ENCODE results near the gene ZDHHC11.
"Not testable (repeated sequence)": the region's sequence is repeated elsewhere in the genome, so short reads cannot be mapped to it uniquely, and the experiment has no call there.

ZDHHC11 gene

DNA sequence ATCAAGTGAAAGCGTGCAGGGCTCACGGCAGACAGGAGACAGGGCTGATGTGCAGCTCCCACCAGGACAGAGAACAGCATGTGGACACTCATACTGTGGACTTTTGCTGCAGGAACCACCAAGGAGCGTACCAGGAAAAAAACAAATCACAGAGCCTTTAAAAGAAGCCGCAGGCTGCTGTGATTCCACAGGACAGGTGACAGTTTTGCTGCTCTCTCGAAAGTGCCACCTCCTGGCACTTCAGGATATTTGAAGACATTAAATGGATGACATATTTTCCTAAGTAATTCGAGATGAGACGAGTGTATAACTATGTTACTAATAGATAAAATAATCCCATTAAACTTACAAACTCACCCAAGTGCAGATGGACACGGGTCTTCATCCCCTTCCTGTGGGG lies 29.3 kb downstream of the ZDHHC11 start:
- H3K4me1 ChIP-seq (ENCODE audit: control insufficient read depth, insufficient read depth, low read length), result no peaks in the 10 kb centered on the region
- no peak overlapping the region for H3K9ac ChIP-seq (ENCODE audit: low read length)
- H3K36me3 ChIP-seq (ENCODE audit: control insufficient read depth, insufficient read depth, low read length), result peaks cover 12% of the 10 kb centered on the region; the same call in 1 of the 2 replicates
- no peaks in the 10 kb centered on the region for H3K9me3 ChIP-seq (ENCODE audit: control insufficient read depth, insufficient read depth, low read depth, low read length)
- H3K27ac ChIP-seq (ENCODE audit: low read depth, low read length), result no peak overlapping the region
- no peaks in the 10 kb centered on the region for H3K27me3 ChIP-seq (ENCODE audit: control insufficient read depth, insufficient read depth, low read length)
- no peak overlapping the region for H3K4me3 ChIP-seq (ENCODE audit: low read depth, low read length)

- Histone ChIP-seq H3K9me3 (ENCODE audit: control insufficient read depth, insufficient read depth, low read depth, low read length) (no peaks in the 10 kb centered on the region), H3K4me1 (ENCODE audit: control insufficient read depth, insufficient read depth, low read length) (no peaks in the 10 kb centered on the region), H3K9ac (ENCODE audit: low read length) (no peak overlapping the region), H3K27me3 (ENCODE audit: control insufficient read depth, insufficient read depth, low read length) (no peaks in the 10 kb centered on the region), H3K4me3 (ENCODE audit: low read depth, low read length) (no peak overlapping the region), H3K27ac (ENCODE audit: low read depth, low read length) (no peak overlapping the region), H3K36me3 (ENCODE audit: control insufficient read depth, insufficient read depth, low read length) (peaks cover 12% of the 10 kb centered on the region; the same call in 1 of the 2 replicates)
These were observed 30.5 kb downstream of the ZDHHC11 start for GRCh38 chr5:820245-820644.

- H3K27ac ChIP-seq (ENCODE audit: low read depth, low read length), result no peak overlapping the region
- H3K4me3 ChIP-seq (ENCODE audit: low read depth, low read length), result no peak overlapping the region
- H3K27me3 ChIP-seq (ENCODE audit: control insufficient read depth, insufficient read depth, low read length), result no peaks in the 10 kb centered on the region
- no peaks in the 10 kb centered on the region for H3K9me3 ChIP-seq (ENCODE audit: control insufficient read depth, insufficient read depth, low read depth, low read length)
- no peaks in the 10 kb centered on the region for H3K4me1 ChIP-seq (ENCODE audit: control insufficient read depth, insufficient read depth, low read length)
- H3K9ac ChIP-seq (ENCODE audit: low read length), result no peak overlapping the region
- H3K36me3 ChIP-seq (ENCODE audit: control insufficient read depth, insufficient read depth, low read length), result peaks cover 12% of the 10 kb centered on the region; the same call in 1 of the 2 replicates
These were observed 31.7 kb downstream of the ZDHHC11 start for GRCh38 chr5:819078-819477.

DNA sequence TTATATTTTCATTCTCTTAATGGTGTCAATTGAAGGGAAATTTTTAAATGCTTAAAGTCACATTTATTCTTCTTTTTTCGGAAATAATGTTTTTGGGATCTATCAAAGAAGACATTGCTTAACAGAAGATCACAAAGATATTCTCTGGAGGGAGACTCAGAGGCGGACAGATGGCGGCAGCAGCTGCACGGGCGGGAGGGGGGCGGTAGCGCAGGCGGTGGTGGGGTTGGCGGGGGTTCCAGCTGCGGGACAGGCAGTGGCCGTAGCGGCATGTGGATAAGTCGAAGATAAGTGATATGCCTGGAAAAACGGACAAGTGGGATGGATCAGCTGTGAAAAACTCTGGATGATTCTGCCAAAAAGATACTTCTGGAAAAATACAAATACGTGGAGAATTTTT lies 34.6 kb downstream of the ZDHHC11 start:
- no peaks in the 10 kb centered on the region for H3K4me1 ChIP-seq (ENCODE audit: control insufficient read depth, insufficient read depth, low read length)
- no peak overlapping the region for H3K27ac ChIP-seq (ENCODE audit: low read depth, low read length)
- no peak overlapping the region for H3K4me3 ChIP-seq (ENCODE audit: low read depth, low read length)
- no peak overlapping the region for H3K9ac ChIP-seq (ENCODE audit: low read length)
- H3K9me3 ChIP-seq (ENCODE audit: control insufficient read depth, insufficient read depth, low read depth, low read length), result no peaks in the 10 kb centered on the region
- no peaks in the 10 kb centered on the region for H3K27me3 ChIP-seq (ENCODE audit: control insufficient read depth, insufficient read depth, low read length)
- H3K36me3 ChIP-seq (ENCODE audit: control insufficient read depth, insufficient read depth, low read length), result 0 out of 2 replicates have a peak, but pooled peaks cover 3% of the 10 kb centered on the region

GRCh38 chr5:815449-815848 lies 35.3 kb downstream of the ZDHHC11 start:
- Histone ChIP-seq H3K27me3 (ENCODE audit: control insufficient read depth, insufficient read depth, low read length) (no peaks in the 10 kb centered on the region), H3K36me3 (ENCODE audit: control insufficient read depth, insufficient read depth, low read length) (0 out of 2 replicates have a peak, but pooled peaks cover 3% of the 10 kb centered on the region), H3K27ac (ENCODE audit: low read depth, low read length) (no peak overlapping the region), H3K9ac (ENCODE audit: low read length) (no peak overlapping the region), H3K4me3 (ENCODE audit: low read depth, low read length) (no peak overlapping the region), H3K4me1 (ENCODE audit: control insufficient read depth, insufficient read depth, low read length) (no peaks in the 10 kb centered on the region), H3K9me3 (ENCODE audit: control insufficient read depth, insufficient read depth, low read depth, low read length) (no peaks in the 10 kb centered on the region)

GRCh38 chr5:813575-813974 lies 37.2 kb downstream of the ZDHHC11 start:
- H3K36me3 ChIP-seq (ENCODE audit: control insufficient read depth, insufficient read depth, low read length); H3K27me3 ChIP-seq (ENCODE audit: control insufficient read depth, insufficient read depth, low read length); H3K9ac ChIP-seq (ENCODE audit: low read length); H3K27ac ChIP-seq (ENCODE audit: low read depth, low read length); H3K4me1 ChIP-seq (ENCODE audit: control insufficient read depth, insufficient read depth, low read length); H3K9me3 ChIP-seq (ENCODE audit: control insufficient read depth, insufficient read depth, low read depth, low read length); H3K4me3 ChIP-seq (ENCODE audit: low read depth, low read length): not testable (repeated sequence)

- not testable (repeated sequence) for H3K27me3 ChIP-seq (ENCODE audit: control insufficient read depth, insufficient read depth, low read length); H3K4me1 ChIP-seq (ENCODE audit: control insufficient read depth, insufficient read depth, low read length); H3K36me3 ChIP-seq (ENCODE audit: control insufficient read depth, insufficient read depth, low read length); H3K9ac ChIP-seq (ENCODE audit: low read length); H3K9me3 ChIP-seq (ENCODE audit: control insufficient read depth, insufficient read depth, low read depth, low read length); H3K4me3 ChIP-seq (ENCODE audit: low read depth, low read length); H3K27ac ChIP-seq (ENCODE audit: low read depth, low read length)
These were observed 39.4 kb downstream of the ZDHHC11 start for GRCh38 chr5:811384-811783.

GRCh38 chr5:807719-808514 lies 42.9 kb downstream of the ZDHHC11 start:
- H3K27me3 ChIP-seq (ENCODE audit: control insufficient read depth, insufficient read depth, low read length); H3K9me3 ChIP-seq (ENCODE audit: control insufficient read depth, insufficient read depth, low read depth, low read length); H3K9ac ChIP-seq (ENCODE audit: low read length); H3K4me1 ChIP-seq (ENCODE audit: control insufficient read depth, insufficient read depth, low read length); H3K27ac ChIP-seq (ENCODE audit: low read depth, low read length); H3K36me3 ChIP-seq (ENCODE audit: control insufficient read depth, insufficient read depth, low read length); H3K4me3 ChIP-seq (ENCODE audit: low read depth, low read length): not testable (repeated sequence)

DNA sequence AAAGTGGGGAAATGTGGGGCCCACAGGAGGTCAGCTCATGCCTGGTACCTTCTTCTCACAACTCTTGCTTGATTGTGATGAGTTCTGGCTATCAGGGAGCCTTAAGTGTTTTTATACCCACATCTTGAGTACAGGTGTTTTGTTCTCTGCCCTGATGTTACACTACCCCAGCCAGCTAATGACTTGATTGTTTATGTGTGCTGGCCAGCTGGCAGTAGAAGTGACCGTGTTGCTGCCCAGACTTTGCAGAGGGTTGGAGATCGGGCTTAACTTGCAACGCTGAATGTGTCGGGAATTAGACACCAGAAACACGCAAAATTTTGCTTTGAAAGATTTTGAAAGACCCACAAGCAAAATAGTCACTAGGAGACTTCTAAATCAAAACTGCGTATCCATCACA lies 49.3 kb downstream of the ZDHHC11 start:
- no peaks in the 10 kb centered on the region for H3K27me3 ChIP-seq (ENCODE audit: control insufficient read depth, insufficient read depth, low read length)

DNA sequence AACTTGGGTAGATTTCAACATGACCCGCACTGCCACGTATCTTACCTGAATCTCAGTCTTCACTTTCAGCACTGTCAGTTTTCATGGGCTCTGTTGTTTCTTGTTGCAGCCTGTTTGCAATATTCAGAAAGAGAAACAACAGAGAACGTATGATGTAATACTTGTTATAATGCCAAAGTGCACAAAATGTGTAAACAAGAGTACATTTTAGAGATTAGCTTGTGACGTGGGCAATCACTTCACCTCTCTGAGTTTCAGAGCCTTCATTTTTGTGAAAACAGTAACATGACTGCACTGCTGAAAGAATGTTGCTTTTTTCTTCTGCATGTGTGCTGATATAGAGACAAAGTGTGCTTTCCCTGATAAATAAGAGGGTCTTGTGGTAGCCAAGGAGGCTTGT lies 49.7 kb downstream of the ZDHHC11 start:
- not testable (repeated sequence) for H3K27ac ChIP-seq (ENCODE audit: low read depth, low read length); H3K9me3 ChIP-seq (ENCODE audit: control insufficient read depth, insufficient read depth, low read depth, low read length); H3K36me3 ChIP-seq (ENCODE audit: control insufficient read depth, insufficient read depth, low read length); H3K4me3 ChIP-seq (ENCODE audit: low read depth, low read length); H3K27me3 ChIP-seq (ENCODE audit: control insufficient read depth, insufficient read depth, low read length); H3K4me1 ChIP-seq (ENCODE audit: control insufficient read depth, insufficient read depth, low read length); H3K9ac ChIP-seq (ENCODE audit: low read length)

More for the DNA sequence above, 49.3 kb downstream of the ZDHHC11 start:
- H3K9ac ChIP-seq (ENCODE audit: low read length), result no peak overlapping the region
- H3K4me1 ChIP-seq (ENCODE audit: control insufficient read depth, insufficient read depth, low read length), result no peaks in the 10 kb centered on the region
- H3K27ac ChIP-seq (ENCODE audit: low read depth, low read length), result no peak overlapping the region
- H3K36me3 ChIP-seq (ENCODE audit: control insufficient read depth, insufficient read depth, low read length), result no peaks in the 10 kb centered on the region
- H3K4me3 ChIP-seq (ENCODE audit: low read depth, low read length), result no peak overlapping the region
- H3K9me3 ChIP-seq (ENCODE audit: control insufficient read depth, insufficient read depth, low read depth, low read length), result no peaks in the 10 kb centered on the region

GRCh38 chr5:798505-799138 lies 52.2 kb downstream of the ZDHHC11 start:
- not testable (repeated sequence) for H3K4me3 ChIP-seq (ENCODE audit: low read depth, low read length); H3K9ac ChIP-seq (ENCODE audit: low read length); H3K4me1 ChIP-seq (ENCODE audit: control insufficient read depth, insufficient read depth, low read length); H3K27ac ChIP-seq (ENCODE audit: low read depth, low read length); H3K27me3 ChIP-seq (ENCODE audit: control insufficient read depth, insufficient read depth, low read length); H3K36me3 ChIP-seq (ENCODE audit: control insufficient read depth, insufficient read depth, low read length)
- H3K9me3 ChIP-seq (ENCODE audit: control insufficient read depth, insufficient read depth, low read depth, low read length), result peaks cover 11% of the 10 kb centered on the region; the same call in 1 of the 2 replicates
